Vagina (tissue), 2 donors: ENCODE results near the gene FYCO1.

ENCODE experiments used
- CTCF ChIP-seq, 3 experiments: fragments of 450-650 bp in 2 of 3; fragments of 200-600 bp in 1 of 3; sonication (generic) in 1 of 3; IDR thresholded peaks; one replicate each; pipeline ENCODE4 v1.5.1; 2017 to 2019; ENCODE audit warnings: antibody characterized with exemption in 3 of 3, mild to moderate bottlenecking in 2 of 3, moderate library complexity in 2 of 3
- POLR2AphosphoS5 ChIP-seq, 2 donors: sonication (generic); formaldehyde crosslinking; IDR thresholded peaks; one replicate each; pipeline ENCODE4 v1.9.0; 2017; ENCODE audit warnings: antibody characterized with exemption in 2 of 2, mild to moderate bottlenecking in 2 of 2, low read depth in 1 of 2; ENCODE audit not compliant: insufficient read depth in 1 of 2

- no peak for TF ChIP-seq CTCF (IDR thresholded peaks at IDR 0.05)
- no peak for TF ChIP-seq POLR2AphosphoS5 (IDR thresholded peaks at IDR 0.05; ENCODE audit: insufficient read depth in 1 of 2, low read depth in 1 of 2)
Measured at GRCh38 chr3:45984331-45985312, 11.0 kb downstream of the FYCO1 start.
